Ovary (tissue), 3 donors: ENCODE measurements around the gene ATG2B.

Experiments used
- POLR2A ChIP-seq: fragments of 450-650 bp; IDR thresholded peaks from one replicate; pipeline ENCODE4 v1.6.1; 2017; ENCODE audit warnings: antibody characterized with exemption, mild to moderate bottlenecking, moderate library complexity
- TF ChIP-seq, protein P1 (sequence below), 3 donors: fragments of 450-650 bp in 2 of 3; fragments of 200-600 bp in 1 of 3; IDR thresholded peaks; one replicate each; pipeline versions ENCODE4 v1.5.1 to v1.8.0; 2016 to 2022; ENCODE audit warnings: antibody characterized with exemption in 3 of 3, mild to moderate bottlenecking in 1 of 3
- donor health status: DM: no; HTN: no; CAD: no.

DNA sequence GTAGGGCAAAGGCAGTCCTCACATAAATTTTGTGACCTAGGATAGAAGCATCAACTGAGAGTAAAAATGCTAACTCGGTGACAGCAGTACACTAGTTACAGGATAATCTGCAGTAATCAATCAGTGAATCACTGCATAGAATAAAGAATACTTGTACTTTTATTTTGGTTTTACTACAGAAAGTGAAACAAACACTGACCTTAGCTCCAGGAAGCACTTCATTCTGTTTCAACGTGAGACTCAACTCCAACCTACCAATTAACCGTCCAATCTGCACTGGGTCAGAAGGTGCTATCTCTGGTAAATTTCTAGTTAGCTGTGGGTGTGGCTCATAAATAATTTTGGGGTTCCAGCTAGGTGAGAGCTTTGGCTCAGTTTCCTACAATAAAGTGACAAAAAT lies 21.8 kb downstream of the ATG2B start:
- TF ChIP-seq, protein P1, sequence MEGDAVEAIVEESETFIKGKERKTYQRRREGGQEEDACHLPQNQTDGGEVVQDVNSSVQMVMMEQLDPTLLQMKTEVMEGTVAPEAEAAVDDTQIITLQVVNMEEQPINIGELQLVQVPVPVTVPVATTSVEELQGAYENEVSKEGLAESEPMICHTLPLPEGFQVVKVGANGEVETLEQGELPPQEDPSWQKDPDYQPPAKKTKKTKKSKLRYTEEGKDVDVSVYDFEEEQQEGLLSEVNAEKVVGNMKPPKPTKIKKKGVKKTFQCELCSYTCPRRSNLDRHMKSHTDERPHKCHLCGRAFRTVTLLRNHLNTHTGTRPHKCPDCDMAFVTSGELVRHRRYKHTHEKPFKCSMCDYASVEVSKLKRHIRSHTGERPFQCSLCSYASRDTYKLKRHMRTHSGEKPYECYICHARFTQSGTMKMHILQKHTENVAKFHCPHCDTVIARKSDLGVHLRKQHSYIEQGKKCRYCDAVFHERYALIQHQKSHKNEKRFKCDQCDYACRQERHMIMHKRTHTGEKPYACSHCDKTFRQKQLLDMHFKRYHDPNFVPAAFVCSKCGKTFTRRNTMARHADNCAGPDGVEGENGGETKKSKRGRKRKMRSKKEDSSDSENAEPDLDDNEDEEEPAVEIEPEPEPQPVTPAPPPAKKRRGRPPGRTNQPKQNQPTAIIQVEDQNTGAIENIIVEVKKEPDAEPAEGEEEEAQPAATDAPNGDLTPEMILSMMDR (IDR thresholded peaks at IDR 0.05): no peak
- TF ChIP-seq POLR2A: no peak
